ENCODE data around the gene SLC27A3.

DNA sequence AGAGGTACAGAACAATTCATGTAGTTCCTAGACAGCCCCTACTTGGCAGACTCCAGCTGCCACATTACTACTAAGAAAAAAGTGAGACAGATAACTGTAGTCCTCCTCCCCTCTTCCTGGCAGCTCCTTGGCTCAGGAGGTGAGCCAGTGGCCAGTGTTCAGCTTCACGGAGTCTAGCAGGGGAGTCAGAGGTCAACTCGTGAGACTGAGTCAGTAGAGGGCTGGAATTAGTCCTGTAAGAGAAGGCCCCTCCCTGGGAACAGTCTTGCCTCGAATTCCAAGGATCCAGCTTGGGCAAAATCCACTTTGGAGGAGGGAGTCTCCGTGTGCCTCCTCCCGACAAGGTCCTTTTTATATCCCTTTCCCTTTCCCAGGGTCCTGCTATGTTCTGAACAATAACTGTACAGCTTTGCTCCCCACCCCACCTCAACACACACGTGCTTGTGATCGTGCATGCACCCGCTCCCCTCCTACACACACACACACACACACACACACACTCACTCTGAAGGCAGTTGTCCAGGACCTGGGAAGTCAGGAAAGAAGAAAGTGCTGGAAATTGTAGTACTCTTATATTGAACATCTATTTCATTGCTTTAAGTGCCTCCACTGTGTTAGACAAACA is 22.5 kb upstream of the SLC27A3 start:
- TF ChIP-seq, protein P1, sequence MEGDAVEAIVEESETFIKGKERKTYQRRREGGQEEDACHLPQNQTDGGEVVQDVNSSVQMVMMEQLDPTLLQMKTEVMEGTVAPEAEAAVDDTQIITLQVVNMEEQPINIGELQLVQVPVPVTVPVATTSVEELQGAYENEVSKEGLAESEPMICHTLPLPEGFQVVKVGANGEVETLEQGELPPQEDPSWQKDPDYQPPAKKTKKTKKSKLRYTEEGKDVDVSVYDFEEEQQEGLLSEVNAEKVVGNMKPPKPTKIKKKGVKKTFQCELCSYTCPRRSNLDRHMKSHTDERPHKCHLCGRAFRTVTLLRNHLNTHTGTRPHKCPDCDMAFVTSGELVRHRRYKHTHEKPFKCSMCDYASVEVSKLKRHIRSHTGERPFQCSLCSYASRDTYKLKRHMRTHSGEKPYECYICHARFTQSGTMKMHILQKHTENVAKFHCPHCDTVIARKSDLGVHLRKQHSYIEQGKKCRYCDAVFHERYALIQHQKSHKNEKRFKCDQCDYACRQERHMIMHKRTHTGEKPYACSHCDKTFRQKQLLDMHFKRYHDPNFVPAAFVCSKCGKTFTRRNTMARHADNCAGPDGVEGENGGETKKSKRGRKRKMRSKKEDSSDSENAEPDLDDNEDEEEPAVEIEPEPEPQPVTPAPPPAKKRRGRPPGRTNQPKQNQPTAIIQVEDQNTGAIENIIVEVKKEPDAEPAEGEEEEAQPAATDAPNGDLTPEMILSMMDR (conservative IDR thresholded peaks at IDR 0.05; ENCODE audit: low read length) = no peak
- no peak for TF ChIP-seq EZH2phosphoT487 (IDR thresholded peaks at IDR 0.05; ENCODE audit: borderline replicate concordance, low read depth, low read length)
